Endometrium (tissue), 2 donors: ENCODE measurements around the gene STRADB.
"Not testable (repeated sequence)": the region's sequence is repeated elsewhere in the genome, so short reads cannot be mapped to it uniquely, and the experiment has no call there.

Experiments
- FAIRE-seq: peaks from 2 replicates; lab custom pipeline; 2012; peaks lifted over from hg19 to GRCh38; lab: Jason Lieb, UNC
- donor health status: control.
- donor health status: control.

The STRADB gene

DNA sequence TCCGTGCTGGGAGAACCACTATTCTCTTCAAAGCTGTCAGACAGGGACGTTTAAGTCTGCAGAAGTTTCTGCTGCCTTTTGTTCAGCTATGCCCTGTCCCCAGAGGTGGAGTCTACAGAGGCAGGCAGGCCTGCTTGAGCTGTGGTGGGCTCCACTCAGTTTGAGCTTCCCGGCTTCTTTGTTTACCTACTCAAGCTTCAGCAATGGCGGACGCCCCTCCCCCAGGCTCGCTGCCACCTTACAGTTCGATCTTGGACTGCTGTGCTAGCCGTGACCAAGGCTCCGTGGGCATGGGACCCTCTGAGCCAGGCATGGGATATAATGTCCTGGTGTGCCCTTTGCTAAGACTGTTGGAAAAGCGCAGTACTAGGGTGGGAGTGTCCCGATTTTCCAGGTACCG lies 21.2 kb upstream of the STRADB start:
- not testable (repeated sequence) for FAIRE-seq

DNA sequence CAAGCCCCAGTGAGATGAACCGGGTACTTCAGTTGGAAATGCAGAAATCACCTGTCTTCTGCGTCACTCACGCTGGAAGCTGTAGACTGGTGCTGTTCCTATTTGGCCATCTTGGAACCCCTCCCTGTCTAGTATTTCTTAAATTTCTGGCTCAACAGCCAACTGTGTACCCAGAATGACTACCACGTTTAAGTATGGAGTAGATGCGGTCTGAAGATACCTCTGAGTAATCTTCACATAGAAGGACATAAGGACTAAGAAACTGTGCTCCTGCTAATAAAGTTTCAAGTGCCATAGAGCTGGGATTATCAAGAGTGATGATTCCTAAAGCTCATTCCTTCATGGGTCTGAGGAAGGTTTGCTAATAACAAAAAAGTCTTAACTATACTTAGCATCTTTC lies 20.7 kb upstream of the STRADB start:
- no peak for FAIRE-seq

DNA sequence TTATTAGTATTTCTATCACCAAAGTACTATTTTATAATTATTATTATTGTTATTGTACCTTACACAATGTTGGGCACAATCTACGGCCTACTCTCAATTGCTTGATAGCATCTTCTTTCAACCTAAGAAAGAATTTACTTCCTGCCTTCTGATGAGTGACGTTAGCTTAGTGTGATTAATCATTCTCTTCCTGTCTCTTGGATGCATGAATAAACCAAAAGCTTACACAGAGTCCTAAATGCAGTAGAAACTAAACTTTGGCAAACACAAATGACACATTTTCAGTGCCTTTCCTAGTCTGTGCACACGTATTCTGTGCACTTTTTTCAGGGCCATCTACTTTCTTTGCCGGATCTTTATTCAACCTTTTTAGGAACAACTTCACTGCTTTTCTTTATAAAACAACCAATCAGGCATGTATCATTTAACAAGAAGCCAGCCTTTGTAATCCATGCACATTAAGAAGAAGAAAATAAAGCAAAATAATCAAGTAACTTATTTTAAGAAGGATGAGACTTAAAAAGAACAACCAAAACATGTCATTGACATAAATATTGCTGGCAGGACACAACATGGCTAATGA lies 19.4 kb upstream of the STRADB start:
- no peak for FAIRE-seq

DNA sequence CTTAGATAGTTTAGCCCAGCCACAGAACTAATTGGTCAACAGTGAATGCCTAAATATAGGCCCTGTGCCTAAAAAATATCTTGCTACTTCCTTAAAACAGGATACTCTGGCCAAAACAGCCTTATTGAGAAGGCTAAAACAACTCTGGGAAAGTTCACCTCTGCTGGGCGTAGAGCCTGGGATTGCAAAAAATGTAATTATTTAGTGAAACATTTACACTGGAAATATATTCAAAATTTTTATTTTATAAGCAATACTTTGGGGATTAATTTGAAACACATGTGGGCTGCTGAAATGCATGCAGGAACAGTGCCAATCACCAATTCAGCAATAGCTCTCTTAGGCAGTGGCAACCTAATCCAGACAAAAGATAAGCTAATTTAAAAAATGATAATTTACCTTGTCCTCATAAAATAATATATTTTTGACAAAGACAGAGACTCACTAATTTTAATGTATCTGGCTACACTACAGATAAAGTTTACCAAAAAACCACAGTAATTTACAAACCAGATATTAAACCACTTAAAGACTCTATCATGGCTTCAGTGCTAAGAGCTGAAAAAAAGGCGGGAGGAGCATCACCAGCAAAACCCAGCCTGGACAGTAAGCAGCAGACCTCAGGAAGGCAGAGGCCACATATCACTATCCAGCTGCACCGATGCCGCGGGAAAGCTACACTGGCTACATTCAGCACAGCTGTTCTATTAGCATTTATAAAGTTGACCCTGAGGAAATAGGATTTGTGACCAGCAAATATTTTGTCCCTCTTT lies 18.7 kb upstream of the STRADB start:
- peak; percentile 21 for FAIRE-seq

DNA sequence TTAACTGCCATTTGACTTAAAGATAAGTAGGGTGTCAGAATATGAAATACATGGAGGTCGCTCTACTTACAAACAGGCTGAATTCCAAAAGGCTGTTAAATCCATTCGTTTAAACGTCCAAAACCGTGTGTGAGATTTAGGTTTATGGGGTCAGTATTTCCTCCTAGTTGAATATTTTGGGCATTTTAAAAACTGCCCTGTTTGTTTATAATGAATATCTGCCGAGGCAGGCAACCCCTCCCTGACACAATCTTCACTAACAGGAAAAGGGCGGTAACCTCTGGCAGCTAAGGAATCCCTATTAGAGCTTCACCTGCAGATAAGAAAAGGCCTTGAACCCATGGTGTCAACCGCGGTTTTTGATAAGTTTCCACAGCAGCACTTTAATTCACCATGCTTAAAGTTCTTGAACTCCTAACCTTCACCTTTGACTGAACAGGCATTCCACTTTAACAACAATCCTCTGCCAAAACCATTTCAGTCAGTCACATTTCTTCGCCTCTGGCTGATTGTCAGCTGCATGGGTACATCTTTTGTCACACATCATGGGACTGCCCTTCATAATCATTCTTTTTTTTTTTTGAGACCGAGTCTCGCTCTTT lies 18.0 kb upstream of the STRADB start:
- FAIRE-seq: no peak

DNA sequence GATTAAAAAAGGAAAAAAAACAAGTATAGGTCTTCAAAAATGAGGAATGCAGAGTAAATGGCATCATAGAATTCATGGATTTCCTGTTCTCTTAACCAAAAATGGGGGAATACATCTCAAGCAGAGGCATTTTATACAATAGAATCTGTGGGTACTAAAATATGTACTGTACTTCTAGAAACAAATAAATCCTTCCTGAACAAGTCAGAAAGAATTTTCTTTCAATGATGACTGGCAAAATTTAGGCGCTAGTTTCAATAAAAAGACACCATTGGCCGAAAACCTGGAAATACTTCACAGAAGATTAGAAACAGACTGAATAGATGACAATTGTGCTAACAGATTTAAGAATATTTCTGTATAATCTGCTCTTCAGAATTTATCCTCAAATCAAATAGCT lies 15.4 kb upstream of the STRADB start:
- FAIRE-seq: no peak

DNA sequence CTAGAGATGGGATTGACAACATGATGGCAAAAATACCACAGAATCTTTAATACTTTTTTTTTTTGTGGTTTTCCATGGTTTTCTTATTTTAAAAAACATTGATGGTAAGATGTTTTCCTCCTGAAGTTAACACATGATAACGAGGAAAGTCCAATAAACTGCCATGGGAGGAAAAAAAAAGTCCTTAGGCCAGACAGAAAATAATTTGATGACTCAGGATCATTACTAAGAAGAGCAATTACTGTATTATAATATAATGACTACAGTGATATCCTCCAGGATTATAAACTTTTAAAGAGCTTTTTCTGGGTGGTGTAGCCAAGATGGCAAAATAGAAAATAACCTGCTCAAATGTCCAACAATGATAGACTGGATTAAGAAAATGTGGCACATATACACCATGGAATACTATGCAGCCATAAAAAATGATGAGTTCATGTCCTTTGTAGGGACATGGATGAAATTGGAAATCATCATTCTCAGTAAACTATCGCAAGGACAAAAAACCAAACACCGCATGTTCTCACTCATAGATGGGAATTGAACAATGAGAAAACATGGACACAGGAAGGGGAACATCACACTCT lies 12.1 kb upstream of the STRADB start:
- FAIRE-seq: not testable (repeated sequence)

DNA sequence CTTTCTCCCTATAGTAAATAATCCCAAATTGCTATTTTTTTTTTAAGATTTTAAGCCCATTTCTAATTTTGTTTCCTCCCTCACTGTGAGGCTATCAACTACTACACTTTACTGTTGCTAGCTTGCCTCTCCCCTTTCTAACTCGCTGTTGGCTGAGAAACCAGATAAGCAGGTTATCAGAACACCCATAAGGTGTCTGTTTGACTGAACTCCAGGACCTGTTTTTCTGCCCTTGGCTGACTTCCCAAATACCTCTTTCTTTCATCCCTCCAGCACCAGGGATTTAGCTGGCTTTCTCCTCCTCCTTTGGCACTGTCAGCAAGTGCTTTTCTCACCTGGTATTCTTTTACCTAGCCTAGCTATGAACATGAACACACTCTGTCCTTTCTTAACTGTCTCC lies 11.4 kb upstream of the STRADB start:
- FAIRE-seq: no peak

DNA sequence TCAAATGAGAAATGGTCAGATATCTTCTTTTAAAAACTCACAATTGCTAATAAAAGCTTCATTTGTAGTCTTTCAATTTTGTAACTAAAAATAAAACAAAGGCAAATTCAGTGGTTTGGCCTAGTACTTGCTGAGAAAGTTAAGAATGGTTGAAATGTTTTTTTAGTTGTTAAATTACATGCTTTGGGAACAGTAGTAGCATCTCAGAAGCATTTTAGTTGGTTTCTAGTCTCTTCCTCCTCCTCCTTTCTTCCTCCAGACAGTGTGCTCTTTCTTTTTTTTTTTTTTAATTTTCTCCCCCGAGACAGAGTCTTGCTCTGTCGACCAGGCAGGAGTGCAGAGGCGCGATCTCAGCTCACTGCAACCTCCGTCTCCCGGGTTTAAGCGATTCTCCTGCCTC lies 10.1 kb upstream of the STRADB start:
- no peak for FAIRE-seq

DNA sequence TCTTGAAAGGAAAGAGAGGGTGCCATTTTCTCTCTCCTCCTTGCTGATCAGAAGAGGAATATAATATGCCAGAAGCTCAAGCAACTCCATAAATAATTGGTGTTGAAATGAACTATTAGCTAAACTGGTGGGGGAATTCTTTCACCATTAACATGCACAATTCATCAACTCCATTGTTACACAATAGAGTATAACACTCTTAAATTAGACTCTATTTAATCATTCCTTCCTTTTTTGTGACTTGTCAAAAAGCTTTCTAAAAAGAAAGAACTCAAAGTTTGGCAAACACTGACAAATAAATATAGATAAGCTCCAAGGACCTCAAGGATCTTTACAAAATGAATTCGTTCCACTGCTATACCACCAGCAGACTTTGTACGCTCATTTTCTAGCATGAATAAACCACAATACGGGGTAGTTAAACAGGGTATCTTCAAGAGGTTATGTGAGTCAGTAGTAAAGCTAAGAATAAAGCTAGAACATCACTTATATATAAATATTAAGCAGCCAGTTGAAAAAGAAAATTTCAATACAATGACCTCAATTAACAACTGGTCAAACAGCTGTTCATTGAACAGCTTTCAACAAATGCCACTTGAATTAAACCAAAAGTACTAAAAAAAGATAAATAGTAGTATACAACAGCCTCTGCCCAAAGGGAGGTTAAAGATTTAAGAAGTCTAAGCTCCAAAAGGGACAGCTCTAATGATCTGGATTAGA lies 6.6 kb upstream of the STRADB start:
- no peak for FAIRE-seq

DNA sequence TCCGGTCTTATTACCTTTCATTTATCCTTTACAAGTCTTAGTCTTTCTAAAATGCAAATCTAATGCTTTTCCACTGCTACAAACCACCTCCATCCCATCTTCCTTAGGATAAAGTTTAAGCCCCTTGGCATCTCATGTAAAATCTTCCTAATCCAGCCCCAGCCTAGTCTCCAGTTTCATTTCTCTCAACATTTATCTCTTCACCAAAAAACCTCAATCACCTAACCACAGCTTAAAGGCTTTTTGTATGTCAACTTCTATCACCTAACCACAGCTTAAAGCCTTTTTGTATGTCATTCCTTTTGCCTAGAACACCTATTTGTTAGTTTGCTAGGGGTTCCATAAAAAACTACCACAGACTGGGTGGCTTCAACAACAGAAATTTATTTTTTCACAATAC lies 4.5 kb upstream of the STRADB start:
- FAIRE-seq: no peak

DNA sequence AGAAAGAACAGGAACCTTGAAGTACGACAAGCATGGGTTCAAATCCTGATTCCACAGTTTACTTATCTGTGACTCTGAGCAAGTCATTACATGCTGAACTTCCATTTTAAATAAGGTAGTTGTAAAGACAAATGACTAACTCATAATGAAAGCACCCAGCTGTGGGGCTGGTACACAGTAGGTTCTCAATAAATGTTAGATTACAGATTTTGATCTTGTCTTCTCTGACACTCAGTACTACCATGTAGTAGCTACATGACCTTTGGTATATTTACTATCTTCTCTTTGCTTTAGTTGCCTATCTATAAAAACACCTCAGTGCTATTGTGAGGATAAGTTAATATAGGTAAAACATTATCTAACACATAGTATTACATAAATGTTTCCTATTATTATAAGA lies 3.5 kb upstream of the STRADB start:
- no peak for FAIRE-seq

DNA sequence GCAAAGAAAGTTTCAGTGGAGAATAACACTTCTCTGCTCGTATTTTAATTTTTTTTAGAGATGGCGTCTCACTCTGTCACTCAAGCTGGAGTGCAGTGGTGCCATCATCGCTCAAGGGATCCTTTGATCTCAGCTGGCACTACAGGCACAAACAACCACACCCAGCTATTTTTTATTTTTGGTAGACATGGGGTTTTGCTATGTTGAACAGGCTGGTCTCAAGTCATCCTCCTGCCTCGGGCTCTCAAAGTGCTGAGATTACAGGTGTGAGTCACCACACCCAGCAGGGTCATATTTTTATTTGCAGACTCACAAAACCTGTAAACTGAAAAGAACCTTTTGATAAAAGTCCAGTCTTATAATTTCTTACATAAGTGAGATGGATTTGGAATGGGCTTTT lies 2.8 kb upstream of the STRADB start:
- no peak for FAIRE-seq

DNA sequence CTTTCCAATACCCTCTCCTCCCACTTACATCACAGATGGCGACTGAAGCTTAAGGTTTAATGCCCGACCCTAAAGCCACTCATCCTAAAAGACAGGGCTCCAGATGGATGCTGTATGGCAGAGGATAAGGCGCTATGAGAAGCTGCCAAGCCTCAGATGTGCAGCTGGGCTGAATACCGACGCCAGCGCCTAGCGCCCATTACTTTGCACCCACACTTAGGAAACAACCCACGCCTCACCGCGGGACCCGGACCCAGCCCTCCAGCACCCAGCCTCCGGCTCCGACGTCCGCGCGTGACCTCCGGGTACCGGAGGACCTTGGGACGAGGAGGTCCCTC lies 617 bp upstream of the STRADB start:
- FAIRE-seq: no peak

DNA sequence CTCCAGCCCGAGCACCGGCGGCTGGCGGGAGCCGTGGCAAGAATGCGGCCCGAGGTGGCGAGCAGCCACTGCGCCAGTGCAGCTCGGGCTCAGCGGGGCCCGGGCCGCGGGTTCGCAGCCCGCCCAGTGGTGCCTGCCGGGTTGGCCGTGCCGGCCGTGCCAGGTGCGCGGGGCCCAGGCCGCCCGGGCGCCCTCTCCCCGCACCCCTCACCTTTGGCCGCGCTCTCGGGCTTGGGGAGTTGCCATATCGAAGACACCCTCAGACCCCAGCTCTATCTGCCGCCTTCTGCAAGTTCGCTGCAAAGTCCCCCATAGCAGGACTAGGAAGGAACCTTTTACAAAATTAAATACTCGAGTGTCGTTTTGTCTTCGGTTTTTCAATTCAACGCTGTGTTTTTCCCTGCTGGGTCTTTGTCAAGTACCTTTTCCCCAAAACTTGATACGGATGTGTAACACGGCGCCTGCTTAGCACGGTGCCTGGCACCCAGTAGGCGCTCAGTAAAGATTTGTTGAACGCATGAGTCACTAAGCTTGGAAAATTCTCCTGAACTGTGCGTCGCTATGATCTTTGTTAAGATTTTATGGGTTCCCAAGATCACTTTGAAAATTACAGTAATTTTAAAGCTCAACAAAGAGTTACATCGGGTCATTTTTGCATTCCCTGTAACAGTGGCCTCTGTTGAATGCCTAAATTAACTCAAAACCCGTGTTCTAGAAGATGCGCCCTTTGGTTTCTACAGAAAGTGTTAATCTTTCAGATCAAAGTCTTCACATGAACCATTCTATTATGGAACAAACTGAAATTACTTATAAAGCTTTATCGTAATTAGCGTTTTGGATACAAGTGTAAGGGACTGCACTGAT lies 750 bp downstream of the STRADB start:
- FAIRE-seq: no peak

DNA sequence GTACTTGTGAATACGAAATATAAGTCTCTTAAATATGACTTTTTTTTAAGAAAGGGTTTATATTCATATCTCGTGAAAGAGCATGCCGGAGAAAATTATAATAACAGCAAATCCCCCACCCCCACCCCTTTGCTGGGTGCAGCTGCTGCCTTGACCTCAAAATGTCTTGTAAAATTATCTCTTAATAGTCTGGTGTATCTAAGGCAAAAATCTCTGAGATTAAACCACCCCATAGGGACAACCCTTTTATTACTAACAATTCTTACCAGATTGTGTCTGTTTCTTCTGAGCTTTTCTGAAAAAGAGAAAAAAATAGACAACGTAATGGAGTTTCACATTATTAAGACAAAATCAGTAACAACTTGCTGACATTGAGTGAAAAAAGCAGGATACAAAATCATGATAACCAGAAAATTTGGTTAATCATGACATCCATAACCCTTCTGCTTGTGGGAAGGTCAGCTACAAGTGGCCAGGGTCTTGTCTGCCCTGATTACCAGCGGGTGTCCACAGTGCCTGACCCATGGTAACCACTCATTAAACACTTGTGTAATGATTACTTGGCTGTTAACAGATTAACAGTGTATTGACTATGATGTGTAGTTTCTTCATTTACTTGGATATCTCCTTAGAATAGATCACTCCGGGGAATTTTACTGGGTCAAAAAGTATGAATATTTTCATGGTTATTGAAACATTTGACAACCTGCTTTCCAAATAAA lies 1.5 kb downstream of the STRADB start:
- FAIRE-seq: no peak

DNA sequence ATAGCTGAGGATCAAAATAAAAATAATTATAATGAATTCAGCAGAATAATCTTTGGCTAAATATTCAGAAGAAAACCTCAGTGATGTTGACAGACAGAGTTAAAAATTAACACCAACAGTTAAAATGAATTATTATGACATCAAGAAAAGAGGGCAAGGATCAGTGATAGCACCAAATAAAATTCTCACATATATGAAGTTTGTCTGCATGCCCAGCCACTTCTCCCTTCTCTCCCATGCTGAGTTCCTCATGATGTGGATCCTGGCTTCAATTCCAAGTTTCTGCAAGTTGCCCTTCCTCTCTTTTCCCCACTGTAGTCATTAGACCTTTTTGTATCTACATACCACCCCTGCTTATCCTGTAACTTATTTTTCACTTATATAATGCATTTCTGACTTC lies 6.8 kb downstream of the STRADB start:
- FAIRE-seq: no peak

DNA sequence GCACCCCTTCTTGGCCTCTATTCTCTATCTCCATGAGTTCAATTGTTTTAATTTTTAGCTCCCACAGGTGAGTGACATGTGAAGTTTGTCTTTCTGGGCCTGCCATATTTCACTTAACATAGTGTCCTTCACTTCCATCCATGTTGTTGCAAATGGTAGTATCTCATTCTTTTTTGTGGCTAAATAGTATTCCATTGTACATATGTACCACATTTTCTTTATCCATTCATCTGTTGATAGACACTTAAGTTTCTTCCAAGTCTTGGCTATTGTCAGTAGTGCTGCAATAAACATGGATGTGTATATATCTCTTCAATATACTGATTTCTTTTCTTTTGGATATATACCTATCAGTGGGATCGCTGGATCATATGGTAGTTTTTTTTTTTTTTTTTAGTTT lies 9.0 kb downstream of the STRADB start:
- no peak for FAIRE-seq

DNA sequence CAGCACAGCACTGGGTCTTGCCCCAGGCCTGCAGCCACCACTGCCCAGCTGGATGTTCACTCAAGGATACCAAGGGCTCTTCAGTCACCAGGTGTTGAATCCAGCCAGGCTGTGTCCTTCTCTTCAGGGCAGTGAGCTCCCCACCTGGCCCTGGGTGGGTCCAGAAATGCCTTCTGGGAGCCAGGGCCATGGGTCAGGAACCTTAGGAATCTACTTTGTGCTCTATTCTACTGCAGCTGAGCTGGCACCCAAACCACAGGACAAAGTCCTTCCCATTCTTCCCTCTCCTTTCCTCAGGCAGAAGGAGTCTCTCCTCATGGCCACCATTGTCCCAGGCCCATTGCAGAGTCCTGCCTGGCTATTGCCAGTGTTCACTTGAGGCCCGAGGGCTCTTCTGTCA lies 13.0 kb downstream of the STRADB start:
- FAIRE-seq: no peak

DNA sequence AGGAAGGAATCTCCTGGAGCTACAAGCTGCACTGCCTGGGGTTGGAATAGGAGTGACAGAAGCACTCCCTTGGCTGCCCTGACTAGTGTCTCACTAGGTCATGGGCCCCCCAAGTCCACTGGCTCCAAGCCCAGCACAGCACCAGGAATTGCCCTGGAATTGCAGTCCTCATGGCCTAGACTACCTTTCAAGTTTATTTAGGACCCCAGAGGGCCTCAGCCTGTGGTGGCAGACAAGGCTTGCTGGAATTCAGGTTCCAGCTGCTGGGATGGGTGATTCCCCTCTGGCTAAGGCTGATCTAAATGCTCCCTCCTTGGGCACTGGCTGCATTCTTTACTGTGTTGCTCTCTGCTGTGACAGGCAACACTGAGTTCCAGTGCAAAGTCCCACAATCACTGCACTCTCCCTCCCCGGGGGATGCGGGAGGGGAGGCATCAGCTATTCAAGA lies 14.0 kb downstream of the STRADB start:
- FAIRE-seq: no peak

DNA sequence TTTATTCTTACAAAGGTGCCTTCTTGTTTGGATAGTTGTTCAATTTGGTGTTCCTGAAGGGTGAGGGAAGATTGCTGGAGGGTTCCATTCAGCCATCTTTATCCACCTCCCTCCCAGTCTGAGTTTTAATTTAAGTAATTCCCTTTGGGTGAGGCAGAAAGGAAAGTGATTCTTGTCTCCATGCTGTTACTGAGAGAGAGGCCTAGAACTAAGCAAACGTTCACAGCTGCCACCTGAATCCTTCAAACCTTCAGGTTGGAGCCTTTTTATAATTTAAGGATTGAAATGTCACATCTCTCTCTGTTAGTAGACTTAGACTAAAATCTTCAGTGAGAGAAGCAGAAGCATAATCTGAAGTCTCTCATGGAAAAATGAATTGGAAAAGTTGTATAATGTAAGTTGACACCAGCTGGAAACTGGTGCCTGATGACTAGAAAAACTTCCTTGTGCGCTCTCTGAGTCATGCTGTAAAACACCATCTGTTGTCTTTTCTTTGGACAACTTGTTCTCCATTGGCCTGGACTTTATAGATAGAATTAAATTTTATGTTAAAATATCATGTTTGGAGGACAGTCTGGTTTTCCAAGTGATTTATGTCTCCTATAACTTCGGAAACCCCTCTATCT lies 14.6 kb downstream of the STRADB start:
- FAIRE-seq: peak; percentile 92
